Smooth muscle cell (in vitro differentiated cells): ENCODE data around the gene CHD3. TPM values are rescaled to one million over a fixed set of nuclear protein-coding genes. Genes with fewer than 3 reads are reported as not detected.

Experiments used
- DNase-seq: peaks from one replicate; lab custom pipeline; 2025; ENCODE audit not compliant: unreplicated experiment; lab: John Stamatoyannopoulos, UW
- H2AFZ ChIP-seq: fragments of 200-600 bp; sonication (generic); 2 replicates; pipeline ENCODE4 v1.6.0; 2016; ENCODE audit warnings: antibody characterized with exemption, low read depth, mild to moderate bottlenecking
- H3F3A ChIP-seq: fragments of 200-600 bp; sonication (generic); 2 replicates; pipeline ENCODE4 v1.6.0; 2017; ENCODE audit warnings: antibody characterized with exemption, low read depth
- H3K27ac ChIP-seq: fragments of 200-600 bp; sonication (generic); 2 replicates; pipeline ENCODE4 v1.5.1; 2016; ENCODE audit warnings: low read depth, mild to moderate bottlenecking
- H3K27me3 ChIP-seq: fragments of 200-600 bp; sonication (generic); 2 replicates; pipeline ENCODE4 v1.6.1; 2016; ENCODE audit warnings: low read depth, mild to moderate bottlenecking
- H3K36me3 ChIP-seq: fragments of 200-600 bp; sonication (generic); 2 replicates; pipeline ENCODE4 v1.5.1; 2016; ENCODE audit warnings: low read depth
- H3K4me1 ChIP-seq: fragments of 200-600 bp; sonication (generic); 2 replicates; pipeline ENCODE4 v1.5.1; 2016; ENCODE audit warnings: low read depth
- H3K4me2 ChIP-seq: fragments of 200-600 bp; sonication (generic); 2 replicates; pipeline ENCODE4 v1.6.0; 2016; ENCODE audit warnings: mild to moderate bottlenecking
- H3K4me3 ChIP-seq: fragments of 200-600 bp; sonication (generic); 2 replicates; pipeline ENCODE4 v1.5.1; 2016; ENCODE audit warnings: mild to moderate bottlenecking
- H3K79me2 ChIP-seq: fragments of 200-600 bp; sonication (generic); 2 replicates; pipeline ENCODE4 v1.6.0; 2016; ENCODE audit warnings: low read depth, mild to moderate bottlenecking
- H3K9ac ChIP-seq: fragments of 200-600 bp; sonication (generic); 2 replicates; pipeline ENCODE4 v1.6.0; 2016; ENCODE audit warnings: low read depth
- H3K9me3 ChIP-seq: fragments of 200-600 bp; sonication (generic); replicated peaks from 2 replicates; pipeline ENCODE4 v1.5.1; 2016; ENCODE audit warnings: low read depth
- H4K20me1 ChIP-seq: fragments of 200-600 bp; sonication (generic); 2 replicates; pipeline ENCODE4 v1.6.0; 2016; ENCODE audit warnings: low read depth
- CTCF ChIP-seq: fragments of 200-600 bp; sonication (generic); IDR thresholded peaks from 2 replicates; pipeline ENCODE4 v1.5.1; 2017; ENCODE audit warnings: borderline replicate concordance, mild to moderate bottlenecking, antibody characterized with exemption; ENCODE audit not compliant: insufficient read depth, poor library complexity, severe bottlenecking
- whole genome bisulfite sequencing: methylation state at CpG from one replicate; pipeline ENCODE4 v1.1.7; 2016; ENCODE audit warnings: low lambda C conversion rate; 5-methylcytosine and 5-hydroxymethylcytosine counted together
- polyA plus RNA-seq: library from polyadenylated mRNA; unstranded; fragments of >200 nt; fragmentation: Nextera tagmentation; extraction: Ambion mirVana; gene quantifications from 2 replicates; pipeline ENCODE4 v1.2.1, GENCODE V29; 2016
- total RNA-seq: library from RNA; depleted of rRNA; stranded (reverse); fragments of >200 nt; gene quantifications from 2 replicates; pipeline ENCODE4 v1.2.3, GENCODE V29; 2014

Gene CHD3
- total and polyA plus RNA-seq, 2 experiments from 2014 or later = 16.3 to 34.9 TPM

GRCh38 chr17:7903154-7904103 lies 14.8 kb downstream of the CHD3 start:
- Histone ChIP-seq H3K36me3 (peaks cover 7% of the 10 kb centered on the region), H3F3A (no peaks in the 10 kb centered on the region), H3K27me3 (no peaks in the 10 kb centered on the region), H3K4me1 (peaks cover 12% of the 10 kb centered on the region), H3K9ac (no peak overlapping the region), H2AFZ (no peak overlapping the region), H4K20me1 (no peaks in the 10 kb centered on the region), H3K4me2 (no peak overlapping the region), H3K9me3 (no peaks in the 10 kb centered on the region), H3K4me3 (no peak overlapping the region), H3K27ac (no peak overlapping the region), H3K79me2 (no peaks in the 10 kb centered on the region)
- no peak for TF ChIP-seq CTCF
- DNase-seq = no peak
- WGBS = 87% methylated on average over 22 of the region's 22 CpGs

GRCh38 chr17:7909089-7909488 lies 20.5 kb downstream of the CHD3 start:
- peaks cover 1% of the 10 kb centered on the region for H3K4me1 ChIP-seq

GRCh38 chr17:7910281-7910680 lies 21.7 kb downstream of the CHD3 start:
- no peak overlapping the region for H3K4me2 ChIP-seq
- peaks cover 3% of the 10 kb centered on the region for H3K36me3 ChIP-seq
- H2AFZ ChIP-seq = no peak overlapping the region
- H4K20me1 ChIP-seq = no peaks in the 10 kb centered on the region
- no peak for DNase-seq
- no peak for TF ChIP-seq CTCF
- H3K79me2 ChIP-seq = no peaks in the 10 kb centered on the region
- H3K4me3 ChIP-seq = no peak overlapping the region
- no peaks in the 10 kb centered on the region for H3K4me1 ChIP-seq
- no peak overlapping the region for H3K27ac ChIP-seq
- no peaks in the 10 kb centered on the region for H3K27me3 ChIP-seq
- no peak overlapping the region for H3K9ac ChIP-seq
- no peaks in the 10 kb centered on the region for H3K9me3 ChIP-seq
- H3F3A ChIP-seq = peaks cover 4% of the 10 kb centered on the region
- WGBS = 97% methylated on average over 15 of the region's 15 CpGs

More at GRCh38 chr17:7909089-7909488, 20.5 kb downstream of the CHD3 start:
- Histone ChIP-seq H4K20me1 (no peaks in the 10 kb centered on the region), H3F3A (peaks cover 4% of the 10 kb centered on the region), H3K9me3 (no peaks in the 10 kb centered on the region), H3K4me2 (no peak overlapping the region), H2AFZ (no peak overlapping the region), H3K27me3 (no peaks in the 10 kb centered on the region), H3K9ac (no peak overlapping the region), H3K36me3 (peaks cover 3% of the 10 kb centered on the region), H3K79me2 (no peaks in the 10 kb centered on the region), H3K27ac (no peak overlapping the region), H3K4me3 (no peak overlapping the region)
- no peak for TF ChIP-seq CTCF
- WGBS = 98% methylated on average over 27 of the region's 29 CpGs
- no peak for DNase-seq
